HepG2 (cell line): ENCODE measurements around the gene CACNA2D3. TPM values are rescaled to one million over a fixed set of nuclear protein-coding genes. Genes with fewer than 3 reads are reported as not detected.

Experiments used
- ATAC-seq: fragments of 200-7000 bp; cut with Tn5 transposase; 3 replicates; pipeline ENCODE4 v1.9.1; 2020; ENCODE audit warnings: mild to moderate bottlenecking, moderate library complexity
- BruUV-seq: library from RNA; stranded (reverse); fragments of 400-500 nt; replicated peaks from 2 replicates; lab custom pipeline; 2021; lab: Mats Ljungman, UMichigan
- CTCF ChIA-PET: fragments of 300-600 bp; formaldehyde crosslinking; extraction: SDS; loops from one replicate; lab custom pipeline; 2021; ENCODE audit warnings: low total read pairs, inconsistent platforms, low intra/inter-chr PET ratio; lab: Yijun Ruan, JAX
- POLR2A ChIA-PET: fragments of 350-600 bp; sonication (Branson Sonifier 250); formaldehyde crosslinking; loops from one replicate; lab custom pipeline; 2020; ENCODE audit warnings: antibody characterized with exemption, inconsistent platforms; lab: Yijun Ruan, JAX
- DNase-seq: peaks from one replicate; pipeline ENCODE4 v3.0.0-alpha.2; 2015; ENCODE audit warnings: low spot score
- FAIRE-seq: peaks from 3 replicates; lab custom pipeline; 2011; peaks lifted over from hg19 to GRCh38; lab: Jason Lieb, UNC
- H2AFZ ChIP-seq: one replicate; pipeline ENCODE4 v1.6.1; 2011; ENCODE audit warnings: low read length, inconsistent platforms
- H3K27ac ChIP-seq: fragments of 300-600 bp; 3 replicates; pipeline ENCODE4 v1.8.0; 2011; ENCODE audit warnings: mixed run types, mild to moderate bottlenecking, mixed read lengths, low read length, inconsistent platforms; ENCODE audit not compliant: insufficient read depth; ENCODE audit errors: extremely low read length
- H3K27me3 ChIP-seq, 2 experiments: fragments of 200-600 bp in 1 of 2; 2 replicates in 1 of 2; 3 replicates in 1 of 2; pipeline versions ENCODE4 v1.6.0 to v1.8.0; 2011; ENCODE audit warnings: low read length in 2 of 2, mild to moderate bottlenecking in 2 of 2, moderate library complexity in 2 of 2, inconsistent platforms in 1 of 2; ENCODE audit not compliant: insufficient read depth in 2 of 2, control insufficient read depth in 1 of 2
- H3K36me3 ChIP-seq, 2 experiments: fragments of 200-600 bp in 1 of 2; replicated peaks in 1 of 2; 2 replicates in 1 of 2; 3 replicates in 1 of 2; pipeline versions ENCODE4 v1.5.1 to v1.8.0; 2011; ENCODE audit warnings: low read length in 2 of 2, inconsistent platforms in 1 of 2; ENCODE audit not compliant: insufficient read depth in 2 of 2, control insufficient read depth in 1 of 2
- H3K4me1 ChIP-seq: 2 replicates; pipeline ENCODE4 v1.5.1; 2012; ENCODE audit warnings: low read length, inconsistent platforms; ENCODE audit not compliant: insufficient read depth
- H3K4me2 ChIP-seq: 2 replicates; pipeline ENCODE4 v1.6.0; 2011; ENCODE audit warnings: low read depth, low read length, inconsistent platforms
- H3K4me3 ChIP-seq, 3 experiments: fragments of 200-600 bp in 1 of 3; sonication (generic), shearing (Covaris generic) in 1 of 3; replicated peaks in 1 of 3; 2 replicates each; pipeline ENCODE4 v1.5.1; 2011 to 2016; ENCODE audit warnings: low read length in 3 of 3, inconsistent platforms in 2 of 3, low read depth in 2 of 3, mild to moderate bottlenecking in 2 of 3, control low read depth in 1 of 3, mixed read lengths in 1 of 3; ENCODE audit not compliant: insufficient read depth in 1 of 3
- H3K79me2 ChIP-seq: one replicate; pipeline ENCODE4 v1.6.1; 2011; ENCODE audit warnings: low read length, inconsistent platforms; ENCODE audit not compliant: insufficient read depth
- H3K9ac ChIP-seq: 2 replicates; pipeline ENCODE4 v1.6.0; 2011; ENCODE audit warnings: mild to moderate bottlenecking, low read depth, low read length, inconsistent platforms; ENCODE audit not compliant: insufficient read depth
- H3K9me3 ChIP-seq: 2 replicates; pipeline ENCODE4 v1.5.1; 2012; ENCODE audit warnings: mild to moderate bottlenecking, low read length
- H4K20me1 ChIP-seq: 2 replicates; pipeline ENCODE4 v1.6.0; 2011; ENCODE audit warnings: inconsistent platforms, mild to moderate bottlenecking, low read length, moderate library complexity; ENCODE audit not compliant: insufficient read depth
- FOXO1 ChIP-seq: sonication (generic); formaldehyde crosslinking; IDR thresholded peaks from 2 replicates; pipeline ENCODE4 v1.4.0; 2020; ENCODE audit warnings: missing genetic modification reagents
- JUND ChIP-seq: sonication (generic); formaldehyde crosslinking; IDR thresholded peaks from 2 replicates; pipeline ENCODE4 v1.8.0; 2022; ENCODE audit warnings: mild to moderate bottlenecking, missing genetic modification reagents
- KIAA2018 ChIP-seq: sonication (generic); formaldehyde crosslinking; IDR thresholded peaks from 2 replicates; pipeline ENCODE4 v1.5.0; 2020; ENCODE audit warnings: mild to moderate bottlenecking, missing genetic modification reagents, borderline replicate concordance
- MIER3 ChIP-seq: IDR thresholded peaks from 2 replicates; pipeline ENCODE4 v1.6.1; 2016; ENCODE audit warnings: missing compliant biosample characterization, borderline replicate concordance
- PATZ1 ChIP-seq: sonication (generic); formaldehyde crosslinking; IDR thresholded peaks from 2 replicates; pipeline ENCODE4 v1.4.0; 2020; ENCODE audit warnings: missing genetic modification reagents
- PAWR ChIP-seq: sonication (generic); formaldehyde crosslinking; IDR thresholded peaks from 2 replicates; pipeline ENCODE4 v1.4.0; 2020; ENCODE audit warnings: missing genetic modification reagents, mild to moderate bottlenecking, borderline replicate concordance
- SIN3A ChIP-seq: IDR thresholded peaks from 2 replicates; pipeline ENCODE4 v1.6.1; 2011; ENCODE audit warnings: low read depth, mild to moderate bottlenecking, control low read depth, low read length, borderline replicate concordance
- SOX6 ChIP-seq, 2 experiments: fragments of 450-650 bp in 1 of 2; sonication (generic) in 1 of 2; formaldehyde crosslinking in 1 of 2; IDR thresholded peaks; 2 replicates each; pipeline versions ENCODE4 v1.4.0 to v1.6.1; 2017 to 2020; ENCODE audit warnings: antibody characterized with exemption in 1 of 2, mild to moderate bottlenecking in 1 of 2, missing genetic modification reagents in 1 of 2
- ZNF317 ChIP-seq: sonication (generic); formaldehyde crosslinking; IDR thresholded peaks from 2 replicates; pipeline ENCODE4 v1.5.0; 2020; ENCODE audit warnings: mild to moderate bottlenecking, missing genetic modification reagents
- ZNF558 ChIP-seq: sonication (generic); formaldehyde crosslinking; IDR thresholded peaks from 2 replicates; pipeline ENCODE4 v1.9.0; 2022; ENCODE audit warnings: mild to moderate bottlenecking, missing genetic modification reagents, borderline replicate concordance
- WGBS: methylation state at CpG from one replicate; pipeline ENCODE4 v1.1.6; 2017; ENCODE audit warnings: low lambda C conversion rate; 5-methylcytosine and 5-hydroxymethylcytosine counted together
- in situ Hi-C: cut with HindIII; loops from 2 replicates; pipeline ENCODE4 v1.10.0; 2017; ENCODE audit warnings: low pct_unique_long_range_greater_than_20kb; ENCODE audit not compliant: extremely low pct_ligation_motif_present
- intact Hi-C: fragments of 100-400 bp; cut with micrococcal nuclease; formaldehyde crosslinking; loops from one replicate; pipeline ENCODE4 v1.10.0; 2022; ENCODE audit not compliant: unreplicated experiment
- polyA plus RNA-seq, 8 experiments: library from polyadenylated mRNA; depleted of rRNA in 3 of 8; stranded (reverse) in 7 of 8; unstranded in 1 of 8; fragments of >200 nt; fragmentation: Illumina TruSeq in 4 of 8; extraction: Trizol in 4 of 8; gene quantifications; 2 replicates each; pipeline versions ENCODE4 v1.2.1 to v1.2.3, GENCODE V29; 2011 to 2016; ENCODE audit warnings: low read depth in 4 of 8, missing spikeins in 1 of 8, mixed read lengths in 1 of 8; ENCODE audit not compliant: insufficient read depth in 1 of 8
- total RNA-seq, 5 experiments: library from RNA; depleted of rRNA; stranded (reverse); fragments of >200 nt; fragmentation: Illumina TruSeq; extraction: Trizol; gene quantifications; 2 replicates each; pipeline ENCODE4 v1.2.3, GENCODE V29; 2016; ENCODE audit warnings: low read depth in 1 of 5
- TF ChIP-seq, protein P1 (sequence below): sonication (generic); formaldehyde crosslinking; IDR thresholded peaks from 2 replicates; pipeline ENCODE4 v1.4.0; 2020; ENCODE audit warnings: missing genetic modification reagents; ENCODE audit errors: not compliant biosample characterization

The CACNA2D3 gene
- total and polyA plus RNA-seq, 2 of the 13 experiments (the other 11 are each of a cell fraction or from before 2014, with no cell fraction given): not detected

- Histone ChIP-seq H3K27ac (no peak overlapping the region), H3K4me2 (no peak overlapping the region), H3K4me1 (no peaks in the 10 kb centered on the region), H3K36me3 (no peaks in the 10 kb centered on the region)
- DNase-seq: no peak
- no peak for ATAC-seq
- TF ChIP-seq, protein P1, sequence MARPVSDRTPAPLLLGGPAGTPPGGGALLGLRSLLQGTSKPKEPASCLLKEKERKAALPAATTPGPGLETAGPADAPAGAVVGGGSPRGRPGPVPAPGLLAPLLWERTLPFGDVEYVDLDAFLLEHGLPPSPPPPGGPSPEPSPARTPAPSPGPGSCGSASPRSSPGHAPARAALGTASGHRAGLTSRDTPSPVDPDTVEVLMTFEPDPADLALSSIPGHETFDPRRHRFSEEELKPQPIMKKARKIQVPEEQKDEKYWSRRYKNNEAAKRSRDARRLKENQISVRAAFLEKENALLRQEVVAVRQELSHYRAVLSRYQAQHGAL (CRISPR knock-in tag): no peak
- no peak for TF ChIP-seq PAWR (CRISPR knock-in tag)
- TF ChIP-seq ZNF317 (CRISPR knock-in tag): no peak
- TF ChIP-seq PATZ1: no peak
- no peak for TF ChIP-seq JUND
- TF ChIP-seq KIAA2018: no peak
- no peak for TF ChIP-seq FOXO1 (CRISPR knock-in tag)
- no peak for TF ChIP-seq MIER3
- TF ChIP-seq ZNF558: no peak
- TF ChIP-seq SIN3A: no peak
- no peak for TF ChIP-seq SOX6 (IDR thresholded peaks at IDR 0.05)
- no peak for TF ChIP-seq SOX6 (CRISPR knock-in tag; IDR thresholded peaks at IDR 0.05)
- TF ChIP-seq, all 625 proteins: peak for 0
- no peak for FAIRE-seq
- BruUV-seq: no TSS peak
- Histone ChIP-seq H2AFZ (no peak overlapping the region), H3K9me3 (no peaks in the 10 kb centered on the region), H3K9ac (no peak overlapping the region), H3K79me2 (no peaks in the 10 kb centered on the region), H3K4me3 (no peak overlapping the region), H3K27me3 (no peaks in the 10 kb centered on the region), H4K20me1 (no peaks in the 10 kb centered on the region)
- WGBS: 18% methylated on average over 3 of the region's 3 CpGs
- intact Hi-C loops: no loop called here
- in situ Hi-C loops: no loop called here
- CTCF ChIA-PET: no interaction called here
- POLR2A ChIA-PET: no interaction called here
Observed at GRCh38 chr3:54785976-54786375, 663.6 kb downstream of the CACNA2D3 start.
